K562 (cell line): ENCODE measurements around the gene RPL22. TPM values are rescaled to one million over a fixed set of nuclear protein-coding genes. Genes with fewer than 3 reads are reported as not detected.
A peak's percentile ranks its signal among the peaks of the same experiment; 100 is the strongest.

Source experiments
- FOXM1 ChIP-seq, 2 experiments: fragments of 450-650 bp in 1 of 2; sonication (generic) in 1 of 2; formaldehyde crosslinking in 1 of 2; IDR thresholded peaks; 2 replicates each; pipeline versions ENCODE4 v1.6.1 to v1.9.0; 2017 to 2022; ENCODE audit warnings: low read depth in 2 of 2, mild to moderate bottlenecking in 2 of 2, missing genetic modification reagents in 1 of 2, moderate library complexity in 1 of 2
- REST ChIP-seq, 2 experiments: fragments of 450-650 bp; formaldehyde crosslinking in 1 of 2; IDR thresholded peaks; 2 replicates each; pipeline versions ENCODE4 v1.4.0 to v1.6.1; 2014 to 2020; ENCODE audit warnings: mild to moderate bottlenecking in 2 of 2, borderline replicate concordance in 1 of 2, low read depth in 1 of 2
- polyA plus RNA-seq, 8 experiments: library from polyadenylated mRNA; depleted of rRNA in 4 of 8; stranded (reverse) in 5 of 8; unstranded in 3 of 8; fragments of >200 nt; fragmentation: Nextera tagmentation in 2 of 8; fragmentation: Illumina TruSeq in 1 of 8; extraction: Ambion mirVana in 2 of 8; extraction: Trizol in 1 of 8; gene quantifications; 2 replicates each; pipeline versions ENCODE4 v1.2.1 to v1.2.3, GENCODE V29; 2011 to 2014; ENCODE audit warnings: inconsistent platforms in 1 of 8, missing spikeins in 1 of 8
- total RNA-seq, 7 experiments: library from RNA; depleted of rRNA in 6 of 7; stranded (reverse); fragments of >200 nt in 6 of 7; fragmentation: Illumina TruSeq in 2 of 7; extraction: Trizol in 2 of 7; gene quantifications; 2 replicates each; pipeline versions ENCODE4 v1.2.1 to v1.2.3, GENCODE V29; 2011 to 2021; ENCODE audit warnings: low replicate concordance in 1 of 7

Gene RPL22
- total and polyA plus RNA-seq, 9 of the 15 experiments (the other 6 are each of a cell fraction or from before 2014, with no cell fraction given) = 467 to 1,165 (median 607) TPM

- TF ChIP-seq REST (IDR thresholded peaks at IDR 0.05; ENCODE audit: borderline replicate concordance) (0 out of 2 replicates have a peak, but pooled peaks have one; percentile 3), REST (CRISPR knock-in tag; IDR thresholded peaks at IDR 0.05; ENCODE audit: low read depth) (no peak), FOXM1 (IDR thresholded peaks at IDR 0.05; ENCODE audit: low read depth) (no peak), FOXM1 (CRISPR knock-in tag; IDR thresholded peaks at IDR 0.05; ENCODE audit: low read depth) (0 out of 2 replicates have a peak, but pooled peaks have one; percentile 24)
Observed at GRCh38 chr1:6245869-6246496, 46.6 kb upstream of the RPL22 start (continued).
